Gastroesophageal sphincter (tissue), 4 donors: ENCODE results near the gene ZBTB18. TPM values are rescaled to one million over a fixed set of nuclear protein-coding genes. Genes with fewer than 3 reads are reported as not detected.

Experiments
- ATAC-seq: fragments of 150-250 bp; one replicate; pipeline ENCODE4 v1.9.1; 2016; ENCODE audit warnings: mild to moderate bottlenecking, moderate library complexity
- H3K27ac ChIP-seq, 4 donors: fragments of 200-600 bp; sonication (generic) in 3 of 4; 1 replicate in 3 of 4; 2 replicates in 1 of 4; pipeline ENCODE4 v1.5.1; 2016 to 2019
- H3K27me3 ChIP-seq: fragments of 200-600 bp; sonication (generic); one replicate; pipeline ENCODE4 v1.5.1; 2019
- H3K36me3 ChIP-seq, 2 donors: fragments of 200-600 bp; sonication (generic); one replicate each; pipeline ENCODE4 v1.5.1; 2019; ENCODE audit warnings: control low read depth in 1 of 2
- H3K4me1 ChIP-seq, 3 donors: fragments of 200-600 bp; sonication (generic); 1 replicate in 2 of 3; 2 replicates in 1 of 3; pipeline ENCODE4 v1.5.1; 2016 to 2019; ENCODE audit warnings: control low read depth in 2 of 3
- H3K4me3 ChIP-seq, 2 donors: fragments of 200-600 bp; sonication (generic); one replicate each; pipeline ENCODE4 v1.5.1; 2019; ENCODE audit warnings: mild to moderate bottlenecking in 1 of 2, moderate library complexity in 1 of 2
- H3K9me3 ChIP-seq, 3 donors: fragments of 200-600 bp; sonication (generic); one replicate each; pipeline ENCODE4 v1.5.1; 2017 to 2019; ENCODE audit warnings: control low read depth in 2 of 3
- CTCF ChIP-seq, 4 experiments: fragments of 200-600 bp in 2 of 4; fragments of 450-650 bp in 2 of 4; sonication (generic) in 1 of 4; IDR thresholded peaks; one replicate each; pipeline ENCODE4 v1.5.1; 2017 to 2019; ENCODE audit warnings: antibody characterized with exemption in 4 of 4, mild to moderate bottlenecking in 2 of 4, moderate library complexity in 2 of 4
- EP300 ChIP-seq: sonication (generic); formaldehyde crosslinking; IDR thresholded peaks from one replicate; pipeline ENCODE4 v1.6.1; 2017; ENCODE audit warnings: antibody characterized with exemption, mild to moderate bottlenecking
- POLR2A ChIP-seq, 2 donors: fragments of 450-650 bp; IDR thresholded peaks; one replicate each; pipeline ENCODE4 v1.6.1; 2017; ENCODE audit warnings: antibody characterized with exemption in 2 of 2, mild to moderate bottlenecking in 2 of 2, moderate library complexity in 1 of 2
- POLR2AphosphoS5 ChIP-seq: sonication (generic); formaldehyde crosslinking; IDR thresholded peaks from one replicate; pipeline ENCODE4 v1.6.1; 2017; ENCODE audit warnings: antibody characterized with exemption
- WGBS, 2 donors: methylation state at CpG; one replicate each; pipeline ENCODE4 v1.1.5; 2018; ENCODE audit warnings: low coverage in 1 of 2; 5-methylcytosine and 5-hydroxymethylcytosine counted together
- small RNA-seq, 4 donors: library from RNA; depleted of rRNA; stranded (forward); fragments of <200 nt; gene quantifications; one replicate each; pipeline ENCODE3, GENCODE V24; 2016
- total RNA-seq, 4 donors: library from RNA; depleted of rRNA; stranded (reverse); fragments of >200 nt; gene quantifications; one replicate each; pipeline ENCODE4 v1.1.0, GENCODE V29; 2016

ZBTB18 gene
- total RNA-seq, 4 donors from 2014 or later = 12.5 to 25.1 (median 20.4) TPM

- no peak overlapping the region for H3K27ac ChIP-seq
- peaks cover 58% of the 10 kb centered on the region for H3K27me3 ChIP-seq
- ATAC-seq = no peak
- H3K9me3 ChIP-seq = peaks cover 0 to 11% (median 0%) of the 10 kb centered on the region in 3 donors
- no peaks in the 10 kb centered on the region for H3K36me3 ChIP-seq
- H3K4me3 ChIP-seq = no peak overlapping the region
- TF ChIP-seq EP300 = no peak
- no peaks in the 10 kb centered on the region for H3K4me1 ChIP-seq
- 88% methylated on average over 7 of the region's 10 CpGs; no CpG with 5 or more reads in 1 of the 2 donors for WGBS, 2 donors
Observed at GRCh38 chr1:244102046-244102445, 51.0 kb downstream of the ZBTB18 start.

GRCh38 chr1:244102468-244102867 lies 51.4 kb downstream of the ZBTB18 start:
- Histone ChIP-seq H3K27me3 (peaks cover 54% of the 10 kb centered on the region), H3K4me3 (no peak overlapping the region), H3K4me1 (no peaks in the 10 kb centered on the region), H3K27ac (no peak overlapping the region), H3K9me3 (peaks cover 0 to 11% (median 0%) of the 10 kb centered on the region in 3 donors), H3K36me3 (no peaks in the 10 kb centered on the region)
- ATAC-seq = no peak
- WGBS, 2 donors = 76% methylated on average over 6 of the region's 14 CpGs; no CpG with 5 or more reads in 1 of the 2 donors
- TF ChIP-seq POLR2AphosphoS5 = no peak
- TF ChIP-seq POLR2A (IDR thresholded peaks at IDR 0.05) = no peak
- TF ChIP-seq CTCF (IDR thresholded peaks at IDR 0.05) = no peak
- TF ChIP-seq EP300 = no peak

GRCh38 chr1:244104309-244105060 lies 53.4 kb downstream of the ZBTB18 start:
- TF ChIP-seq CTCF (IDR thresholded peaks at IDR 0.05) (no peak), POLR2A (IDR thresholded peaks at IDR 0.05) (no peak), POLR2AphosphoS5 (no peak), EP300 (no peak)
- no peak overlapping the region for H3K27ac ChIP-seq
- peaks cover 0 to 2% (median 0%) of the 10 kb centered on the region in 3 donors for H3K9me3 ChIP-seq
- WGBS, 2 donors = 79 to 88% methylated on average over 5 to 6 of the region's 10 CpGs
- no peaks in the 10 kb centered on the region for H3K36me3 ChIP-seq
- peaks cover 36% of the 10 kb centered on the region for H3K27me3 ChIP-seq
- H3K4me3 ChIP-seq = no peak overlapping the region
- no peaks in the 10 kb centered on the region for H3K4me1 ChIP-seq
- no peak for ATAC-seq

GRCh38 chr1:244106176-244106575 lies 55.1 kb downstream of the ZBTB18 start:
- Histone ChIP-seq H3K4me1 (no peaks in the 10 kb centered on the region), H3K27ac (no peak overlapping the region), H3K36me3 (no peaks in the 10 kb centered on the region), H3K9me3 (no peaks in the 10 kb centered on the region), H3K4me3 (no peak overlapping the region), H3K27me3 (peaks cover 26% of the 10 kb centered on the region)
- 80 to 89% methylated on average over 3 of the region's 3 CpGs for WGBS, 2 donors
- ATAC-seq = no peak
- TF ChIP-seq CTCF (IDR thresholded peaks at IDR 0.05) (no peak), POLR2A (IDR thresholded peaks at IDR 0.05) (no peak), POLR2AphosphoS5 (no peak), EP300 (no peak)

Small RNA genes lying within 50 kb of the gene (small RNA-seq; reads per million reads assigned to genes)
- 0 reads per million in 4 donors for gene RN7SL148P

Other genes with a start within 250 kb of the ZBTB18 start
- 100 to 1,000 TPM in 1 of 4 donors, 10 to 100 TPM in 3; 72.8 to 102 (median 89.3) TPM for gene AKT3, start 201.0 kb upstream of the ZBTB18 start, total RNA-seq